K562 (cell line): Measurements from ENCODE around the gene MALAT1. TPM values are rescaled to one million over a fixed set of nuclear protein-coding genes. Genes with fewer than 3 reads are reported as not detected.

ENCODE experiments used
- DPF2 ChIP-seq: fragments of 450-650 bp; IDR thresholded peaks from 2 replicates; pipeline ENCODE4 v1.6.1; 2016
- HDAC1 ChIP-seq, 2 experiments: fragments of 450-650 bp; IDR thresholded peaks; 2 replicates each; pipeline ENCODE4 v1.6.1; 2016 to 2017; ENCODE audit warnings: inconsistent platforms in 1 of 2, mild to moderate bottlenecking in 1 of 2, moderate library complexity in 1 of 2
- KLF13 ChIP-seq: fragments of 450-650 bp; IDR thresholded peaks from 2 replicates; pipeline ENCODE4 v1.6.1; 2016; ENCODE audit warnings: missing genetic modification characterization, low read depth, mild to moderate bottlenecking, missing compliant biosample characterization, moderate library complexity, borderline replicate concordance
- MAFG ChIP-seq: fragments of 450-650 bp; conservative IDR thresholded peaks from 2 replicates; pipeline ENCODE4 v1.6.1; 2016; ENCODE audit warnings: missing genetic modification characterization, missing compliant biosample characterization
- NCOA4 ChIP-seq: fragments of 450-650 bp; IDR thresholded peaks from 2 replicates; pipeline ENCODE4 v1.6.1; 2018; ENCODE audit warnings: mild to moderate bottlenecking; ENCODE audit not compliant: partially characterized antibody
- SRSF9 ChIP-seq: fragments of 200-400 bp; formaldehyde crosslinking; IDR thresholded peaks from 2 replicates; pipeline ENCODE4 v1.6.1; 2017; ENCODE audit warnings: low read depth, low read length, borderline replicate concordance
- TAF1 ChIP-seq: IDR thresholded peaks from 2 replicates; pipeline ENCODE4 v1.6.1; 2011; ENCODE audit warnings: mild to moderate bottlenecking, low read length, moderate library complexity; ENCODE audit not compliant: insufficient read depth, control insufficient read depth, severe bottlenecking; ENCODE audit errors: extremely low read depth
- WHSC1 ChIP-seq: IDR thresholded peaks from one replicate; pipeline ENCODE4 v1.6.1; 2012; ENCODE audit warnings: low read length, control low read depth, inconsistent platforms
- XRCC3 ChIP-seq: fragments of 450-650 bp; IDR thresholded peaks from 2 replicates; pipeline ENCODE4 v1.6.1; 2017; ENCODE audit warnings: mild to moderate bottlenecking, moderate library complexity
- ZBTB1 ChIP-seq: sonication (generic); formaldehyde crosslinking; IDR thresholded peaks from 2 replicates; pipeline ENCODE4 v1.8.1; 2023; ENCODE audit warnings: missing genetic modification reagents, low read depth, mild to moderate bottlenecking, borderline replicate concordance
- polyA plus RNA-seq, 8 experiments: library from polyadenylated mRNA; depleted of rRNA in 4 of 8; stranded (reverse) in 5 of 8; unstranded in 3 of 8; fragments of >200 nt; fragmentation: Nextera tagmentation in 2 of 8; fragmentation: Illumina TruSeq in 1 of 8; extraction: Ambion mirVana in 2 of 8; extraction: Trizol in 1 of 8; gene quantifications; 2 replicates each; pipeline versions ENCODE4 v1.2.1 to v1.2.3, GENCODE V29; 2011 to 2014; ENCODE audit warnings: inconsistent platforms in 1 of 8, missing spikeins in 1 of 8
- total RNA-seq, 7 experiments: library from RNA; depleted of rRNA in 6 of 7; stranded (reverse); fragments of >200 nt in 6 of 7; fragmentation: Illumina TruSeq in 2 of 7; extraction: Trizol in 2 of 7; gene quantifications; 2 replicates each; pipeline versions ENCODE4 v1.2.1 to v1.2.3, GENCODE V29; 2011 to 2021; ENCODE audit warnings: low replicate concordance in 1 of 7
- TF ChIP-seq, protein P1 (sequence below): fragments of 450-650 bp; IDR thresholded peaks from 2 replicates; pipeline ENCODE4 v1.6.1; 2016; ENCODE audit warnings: mild to moderate bottlenecking, moderate library complexity
- TF ChIP-seq, protein P2 (sequence below): sonication (generic); formaldehyde crosslinking; IDR thresholded peaks from 2 replicates; pipeline ENCODE4 v1.8.1; 2023; ENCODE audit warnings: mild to moderate bottlenecking, missing genetic modification reagents

Gene MALAT1
- total and polyA plus RNA-seq, 9 of the 15 experiments (the other 6 are each of a cell fraction or from before 2014, with no cell fraction given): 363 to 8,715 (median 2,351) TPM

DNA sequence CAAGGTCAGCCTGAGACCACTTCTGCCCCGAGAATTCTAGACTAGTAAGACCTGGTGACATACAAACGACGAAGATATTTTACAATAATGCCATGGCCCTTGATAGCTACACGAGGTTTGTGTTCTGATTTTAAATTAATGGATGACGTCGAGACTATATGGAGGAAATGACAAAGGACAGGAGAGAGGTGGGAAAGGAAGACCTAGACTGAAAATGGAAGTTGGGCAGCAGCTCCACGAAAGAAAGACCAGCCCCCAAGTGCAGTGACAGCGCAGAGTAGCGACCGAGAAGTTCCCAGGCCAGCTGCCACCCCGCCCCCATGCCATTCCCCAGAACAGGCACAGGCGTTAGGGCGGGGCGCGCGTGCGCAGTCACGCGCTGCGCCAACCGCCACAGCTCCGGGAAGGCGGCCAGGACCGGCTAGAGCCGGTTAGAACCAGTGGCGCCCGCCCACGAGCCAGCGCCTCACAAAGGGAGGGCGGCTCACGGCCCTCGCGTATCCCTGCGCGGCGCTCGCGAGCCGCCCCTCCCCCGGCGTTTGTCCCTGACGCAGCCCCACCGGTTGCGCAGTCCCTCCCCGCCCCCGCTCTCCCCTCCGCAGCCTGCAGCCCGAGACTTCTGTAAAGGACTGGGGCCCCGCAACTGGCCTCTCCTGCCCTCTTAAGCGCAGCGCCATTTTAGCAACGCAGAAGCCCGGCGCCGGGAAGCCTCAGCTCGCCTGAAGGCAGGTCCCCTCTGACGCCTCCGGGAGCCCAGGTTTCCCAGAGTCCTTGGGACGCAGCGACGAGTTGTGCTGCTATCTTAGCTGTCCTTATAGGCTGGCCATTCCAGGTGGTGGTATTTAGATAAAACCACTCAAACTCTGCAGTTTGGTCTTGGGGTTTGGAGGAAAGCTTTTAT lies 1.5 kb upstream of the MALAT1 start (continued):
- TF ChIP-seq, protein P1, sequence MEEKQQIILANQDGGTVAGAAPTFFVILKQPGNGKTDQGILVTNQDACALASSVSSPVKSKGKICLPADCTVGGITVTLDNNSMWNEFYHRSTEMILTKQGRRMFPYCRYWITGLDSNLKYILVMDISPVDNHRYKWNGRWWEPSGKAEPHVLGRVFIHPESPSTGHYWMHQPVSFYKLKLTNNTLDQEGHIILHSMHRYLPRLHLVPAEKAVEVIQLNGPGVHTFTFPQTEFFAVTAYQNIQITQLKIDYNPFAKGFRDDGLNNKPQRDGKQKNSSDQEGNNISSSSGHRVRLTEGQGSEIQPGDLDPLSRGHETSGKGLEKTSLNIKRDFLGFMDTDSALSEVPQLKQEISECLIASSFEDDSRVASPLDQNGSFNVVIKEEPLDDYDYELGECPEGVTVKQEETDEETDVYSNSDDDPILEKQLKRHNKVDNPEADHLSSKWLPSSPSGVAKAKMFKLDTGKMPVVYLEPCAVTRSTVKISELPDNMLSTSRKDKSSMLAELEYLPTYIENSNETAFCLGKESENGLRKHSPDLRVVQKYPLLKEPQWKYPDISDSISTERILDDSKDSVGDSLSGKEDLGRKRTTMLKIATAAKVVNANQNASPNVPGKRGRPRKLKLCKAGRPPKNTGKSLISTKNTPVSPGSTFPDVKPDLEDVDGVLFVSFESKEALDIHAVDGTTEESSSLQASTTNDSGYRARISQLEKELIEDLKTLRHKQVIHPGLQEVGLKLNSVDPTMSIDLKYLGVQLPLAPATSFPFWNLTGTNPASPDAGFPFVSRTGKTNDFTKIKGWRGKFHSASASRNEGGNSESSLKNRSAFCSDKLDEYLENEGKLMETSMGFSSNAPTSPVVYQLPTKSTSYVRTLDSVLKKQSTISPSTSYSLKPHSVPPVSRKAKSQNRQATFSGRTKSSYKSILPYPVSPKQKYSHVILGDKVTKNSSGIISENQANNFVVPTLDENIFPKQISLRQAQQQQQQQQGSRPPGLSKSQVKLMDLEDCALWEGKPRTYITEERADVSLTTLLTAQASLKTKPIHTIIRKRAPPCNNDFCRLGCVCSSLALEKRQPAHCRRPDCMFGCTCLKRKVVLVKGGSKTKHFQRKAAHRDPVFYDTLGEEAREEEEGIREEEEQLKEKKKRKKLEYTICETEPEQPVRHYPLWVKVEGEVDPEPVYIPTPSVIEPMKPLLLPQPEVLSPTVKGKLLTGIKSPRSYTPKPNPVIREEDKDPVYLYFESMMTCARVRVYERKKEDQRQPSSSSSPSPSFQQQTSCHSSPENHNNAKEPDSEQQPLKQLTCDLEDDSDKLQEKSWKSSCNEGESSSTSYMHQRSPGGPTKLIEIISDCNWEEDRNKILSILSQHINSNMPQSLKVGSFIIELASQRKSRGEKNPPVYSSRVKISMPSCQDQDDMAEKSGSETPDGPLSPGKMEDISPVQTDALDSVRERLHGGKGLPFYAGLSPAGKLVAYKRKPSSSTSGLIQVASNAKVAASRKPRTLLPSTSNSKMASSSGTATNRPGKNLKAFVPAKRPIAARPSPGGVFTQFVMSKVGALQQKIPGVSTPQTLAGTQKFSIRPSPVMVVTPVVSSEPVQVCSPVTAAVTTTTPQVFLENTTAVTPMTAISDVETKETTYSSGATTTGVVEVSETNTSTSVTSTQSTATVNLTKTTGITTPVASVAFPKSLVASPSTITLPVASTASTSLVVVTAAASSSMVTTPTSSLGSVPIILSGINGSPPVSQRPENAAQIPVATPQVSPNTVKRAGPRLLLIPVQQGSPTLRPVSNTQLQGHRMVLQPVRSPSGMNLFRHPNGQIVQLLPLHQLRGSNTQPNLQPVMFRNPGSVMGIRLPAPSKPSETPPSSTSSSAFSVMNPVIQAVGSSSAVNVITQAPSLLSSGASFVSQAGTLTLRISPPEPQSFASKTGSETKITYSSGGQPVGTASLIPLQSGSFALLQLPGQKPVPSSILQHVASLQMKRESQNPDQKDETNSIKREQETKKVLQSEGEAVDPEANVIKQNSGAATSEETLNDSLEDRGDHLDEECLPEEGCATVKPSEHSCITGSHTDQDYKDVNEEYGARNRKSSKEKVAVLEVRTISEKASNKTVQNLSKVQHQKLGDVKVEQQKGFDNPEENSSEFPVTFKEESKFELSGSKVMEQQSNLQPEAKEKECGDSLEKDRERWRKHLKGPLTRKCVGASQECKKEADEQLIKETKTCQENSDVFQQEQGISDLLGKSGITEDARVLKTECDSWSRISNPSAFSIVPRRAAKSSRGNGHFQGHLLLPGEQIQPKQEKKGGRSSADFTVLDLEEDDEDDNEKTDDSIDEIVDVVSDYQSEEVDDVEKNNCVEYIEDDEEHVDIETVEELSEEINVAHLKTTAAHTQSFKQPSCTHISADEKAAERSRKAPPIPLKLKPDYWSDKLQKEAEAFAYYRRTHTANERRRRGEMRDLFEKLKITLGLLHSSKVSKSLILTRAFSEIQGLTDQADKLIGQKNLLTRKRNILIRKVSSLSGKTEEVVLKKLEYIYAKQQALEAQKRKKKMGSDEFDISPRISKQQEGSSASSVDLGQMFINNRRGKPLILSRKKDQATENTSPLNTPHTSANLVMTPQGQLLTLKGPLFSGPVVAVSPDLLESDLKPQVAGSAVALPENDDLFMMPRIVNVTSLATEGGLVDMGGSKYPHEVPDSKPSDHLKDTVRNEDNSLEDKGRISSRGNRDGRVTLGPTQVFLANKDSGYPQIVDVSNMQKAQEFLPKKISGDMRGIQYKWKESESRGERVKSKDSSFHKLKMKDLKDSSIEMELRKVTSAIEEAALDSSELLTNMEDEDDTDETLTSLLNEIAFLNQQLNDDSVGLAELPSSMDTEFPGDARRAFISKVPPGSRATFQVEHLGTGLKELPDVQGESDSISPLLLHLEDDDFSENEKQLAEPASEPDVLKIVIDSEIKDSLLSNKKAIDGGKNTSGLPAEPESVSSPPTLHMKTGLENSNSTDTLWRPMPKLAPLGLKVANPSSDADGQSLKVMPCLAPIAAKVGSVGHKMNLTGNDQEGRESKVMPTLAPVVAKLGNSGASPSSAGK: no peak
- TF ChIP-seq KLF13 (tag) (peak; percentile 85; the same call in 1 of the 2 replicates), NCOA4 (no peak), DPF2 (peak; percentile 61; the same call in 1 of the 2 replicates), ZBTB1 (no peak; the same call in 1 of the 2 replicates), SRSF9 (no peak), MAFG (tag) (0 out of 2 replicates have a peak, but pooled peaks have one; percentile 19), HDAC1 (IDR thresholded peaks at IDR 0.05) (peak in 1 of 2 experiments; percentile 51; a peak in 2 of 4 replicates), WHSC1 (no peak), XRCC3 (no peak), TAF1 (peak; percentile 97)
- TF ChIP-seq, protein P2, sequence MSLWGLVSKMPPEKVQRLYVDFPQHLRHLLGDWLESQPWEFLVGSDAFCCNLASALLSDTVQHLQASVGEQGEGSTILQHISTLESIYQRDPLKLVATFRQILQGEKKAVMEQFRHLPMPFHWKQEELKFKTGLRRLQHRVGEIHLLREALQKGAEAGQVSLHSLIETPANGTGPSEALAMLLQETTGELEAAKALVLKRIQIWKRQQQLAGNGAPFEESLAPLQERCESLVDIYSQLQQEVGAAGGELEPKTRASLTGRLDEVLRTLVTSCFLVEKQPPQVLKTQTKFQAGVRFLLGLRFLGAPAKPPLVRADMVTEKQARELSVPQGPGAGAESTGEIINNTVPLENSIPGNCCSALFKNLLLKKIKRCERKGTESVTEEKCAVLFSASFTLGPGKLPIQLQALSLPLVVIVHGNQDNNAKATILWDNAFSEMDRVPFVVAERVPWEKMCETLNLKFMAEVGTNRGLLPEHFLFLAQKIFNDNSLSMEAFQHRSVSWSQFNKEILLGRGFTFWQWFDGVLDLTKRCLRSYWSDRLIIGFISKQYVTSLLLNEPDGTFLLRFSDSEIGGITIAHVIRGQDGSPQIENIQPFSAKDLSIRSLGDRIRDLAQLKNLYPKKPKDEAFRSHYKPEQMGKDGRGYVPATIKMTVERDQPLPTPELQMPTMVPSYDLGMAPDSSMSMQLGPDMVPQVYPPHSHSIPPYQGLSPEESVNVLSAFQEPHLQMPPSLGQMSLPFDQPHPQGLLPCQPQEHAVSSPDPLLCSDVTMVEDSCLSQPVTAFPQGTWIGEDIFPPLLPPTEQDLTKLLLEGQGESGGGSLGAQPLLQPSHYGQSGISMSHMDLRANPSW: peak; percentile 56; the same call in 1 of the 2 replicates
